A549 (cell line): ENCODE data around the gene SP140L. TPM values are rescaled to one million over a fixed set of nuclear protein-coding genes. Genes with fewer than 3 reads are reported as not detected.

ENCODE experiments used
- ATAC-seq, 2 experiments: fragments of 200-7000 bp in 1 of 2; fragments of >200 bp in 1 of 2; cut with Nextera tagmentation in 1 of 2; cut with Tn5 transposase in 1 of 2; 3 replicates each; pipeline versions ENCODE4 v1.8.0 to v1.9.1; 2018 to 2020; ENCODE audit warnings: mild to moderate bottlenecking in 1 of 2, moderate library complexity in 1 of 2
- CTCF ChIA-PET: fragments of 300-600 bp; sonication (Branson Sonifier 250); formaldehyde crosslinking; extraction: SDS; loops from one replicate; lab custom pipeline; 2021; ENCODE audit warnings: antibody characterized with exemption, inconsistent platforms; lab: Yijun Ruan, JAX
- POLR2A ChIA-PET: fragments of 350-600 bp; formaldehyde crosslinking; extraction: SDS; loops from one replicate; lab custom pipeline; 2021; ENCODE audit warnings: antibody characterized with exemption, inconsistent platforms; lab: Yijun Ruan, JAX
- DNase-seq, 2 experiments: peaks; one replicate each; pipeline versions ENCODE4 v3.0.0 to v3.0.0-alpha.2; 2011 to 2016; ENCODE audit warnings: low read depth in 1 of 2, low spot score in 1 of 2
- FAIRE-seq: peaks from 2 replicates; lab custom pipeline; 2011; peaks lifted over from hg19 to GRCh38; lab: Jason Lieb, UNC
- H3K27ac ChIP-seq, 2 experiments: fragments of >200 bp; sonication (Bioruptor Twin); formaldehyde crosslinking; 3 replicates each; pipeline ENCODE4 v1.5.1; 2016 to 2017
- H3K4me1 ChIP-seq: fragments of >200 bp; sonication (Bioruptor Twin); formaldehyde crosslinking; 3 replicates; pipeline ENCODE4 v1.6.1; 2016
- H3K4me2 ChIP-seq: fragments of >200 bp; sonication (Bioruptor Twin); formaldehyde crosslinking; 3 replicates; pipeline ENCODE4 v1.6.1; 2016
- H3K4me3 ChIP-seq: fragments of >200 bp; sonication (Bioruptor Twin); formaldehyde crosslinking; 3 replicates; pipeline ENCODE4 v1.5.1; 2016
- H3K9me3 ChIP-seq: fragments of >200 bp; sonication (Bioruptor Twin); formaldehyde crosslinking; 3 replicates; pipeline ENCODE4 v1.6.1; 2016
- CHD4 ChIP-seq: fragments of 200-600 bp; sonication (generic); IDR thresholded peaks from 2 replicates; pipeline ENCODE4 v1.6.1; 2016; ENCODE audit warnings: antibody characterized with exemption, mild to moderate bottlenecking, borderline replicate concordance
- FOSL2 ChIP-seq, 2 experiments: fragments of 450-650 bp in 1 of 2; fragments of >200 bp in 1 of 2; sonication (Bioruptor Twin) in 1 of 2; formaldehyde crosslinking; IDR thresholded peaks; 2 replicates each; pipeline versions ENCODE4 v1.5.0 to v1.6.1; 2016 to 2020; ENCODE audit warnings: mild to moderate bottlenecking in 1 of 2, moderate library complexity in 1 of 2
- HEYL ChIP-seq: fragments of 250-450 bp; sonication (Bioruptor Pico); IDR thresholded peaks from 2 replicates; pipeline ENCODE4 v1.8.0; 2021; ENCODE audit warnings: mild to moderate bottlenecking, moderate library complexity
- HOXB13 ChIP-seq: fragments of 250-450 bp; sonication (Bioruptor Pico); IDR thresholded peaks from 2 replicates; pipeline ENCODE4 v1.5.0; 2020; ENCODE audit warnings: low read depth, mild to moderate bottlenecking, moderate library complexity
- JUN ChIP-seq, 2 experiments: fragments of >200 bp; sonication (Bioruptor Twin); formaldehyde crosslinking; IDR thresholded peaks; 2 replicates in 1 of 2; 3 replicates in 1 of 2; pipeline ENCODE4 v1.6.1; 2016 to 2017
- MAZ ChIP-seq: fragments of 150-350 bp; IDR thresholded peaks from 2 replicates; pipeline ENCODE4 v1.6.1; 2014; ENCODE audit warnings: antibody characterized with exemption, low read depth, low read length, borderline replicate concordance
- NFE2L2 ChIP-seq: fragments of 150-350 bp; conservative IDR thresholded peaks from 2 replicates; pipeline ENCODE4 v1.6.1; 2014; ENCODE audit warnings: low read length
- NR3C1 ChIP-seq: fragments of >200 bp; sonication (Bioruptor Twin); formaldehyde crosslinking; IDR thresholded peaks from 3 replicates; pipeline ENCODE4 v1.6.1; 2017
- POLR2AphosphoS2 ChIP-seq: conservative IDR thresholded peaks from 2 replicates; pipeline ENCODE4 v1.6.1; 2012; ENCODE audit warnings: low read length, improper control_type of control experiment, inconsistent platforms
- TFCP2L1 ChIP-seq: fragments of 250-450 bp; sonication (Bioruptor Pico); IDR thresholded peaks from 2 replicates; pipeline ENCODE4 v1.5.0; 2021; ENCODE audit warnings: mild to moderate bottlenecking
- TP53 ChIP-seq: fragments of 250-450 bp; sonication (Bioruptor Pico); IDR thresholded peaks from 2 replicates; pipeline ENCODE4 v1.5.0; 2021; ENCODE audit warnings: mild to moderate bottlenecking, moderate library complexity
- WGBS: methylation state at CpG from one replicate; pipeline ENCODE4 v1.1.6; 2017; ENCODE audit errors: missing lambda C conversion rate; 5-methylcytosine and 5-hydroxymethylcytosine counted together
- polyA plus RNA-seq, 4 experiments: library from polyadenylated mRNA; depleted of rRNA in 3 of 4; stranded (reverse); fragments of >200 nt; fragmentation: RNase III in 1 of 4; extraction: RNeasy Plus Mini Kit Qiagen cat#74134 plus additional on column Dnase treatment in 1 of 4; gene quantifications; 2 replicates in 3 of 4; 3 replicates in 1 of 4; pipeline ENCODE4 v1.2.3, GENCODE V29; 2011 to 2017
- TF ChIP-seq, protein P1 (sequence below): fragments of 250-450 bp; sonication (Bioruptor Pico); IDR thresholded peaks from 2 replicates; pipeline ENCODE4 v1.5.0; 2021; ENCODE audit warnings: mild to moderate bottlenecking, moderate library complexity, borderline replicate concordance
- TF ChIP-seq, protein P2 (sequence below): fragments of 200-600 bp; sonication (generic); IDR thresholded peaks from 2 replicates; pipeline ENCODE4 v1.6.1; 2016; ENCODE audit warnings: antibody characterized with exemption, mild to moderate bottlenecking, moderate library complexity
- TF ChIP-seq, protein P3 (sequence below): fragments of >200 bp; sonication (Bioruptor Twin); formaldehyde crosslinking; IDR thresholded peaks from 3 replicates; pipeline ENCODE4 v1.6.1; 2016
- TF ChIP-seq, protein P4 (sequence below): fragments of >200 bp; sonication (Bioruptor Twin); formaldehyde crosslinking; IDR thresholded peaks from 2 replicates; pipeline ENCODE4 v1.6.1; 2016
- TF ChIP-seq, protein P5 (sequence below): fragments of 450-650 bp; IDR thresholded peaks from 2 replicates; pipeline ENCODE4 v1.6.1; 2014; ENCODE audit warnings: antibody characterized with exemption
- TF ChIP-seq, protein P6 (sequence below): fragments of 150-350 bp; IDR thresholded peaks from 2 replicates; pipeline ENCODE4 v1.6.1; 2014; ENCODE audit warnings: low read depth, mild to moderate bottlenecking, low read length

Gene SP140L
- polyA plus RNA-seq, 2 of the 4 experiments (the other 2 are of a cell fraction): 1.7 to 2.5 TPM

DNA sequence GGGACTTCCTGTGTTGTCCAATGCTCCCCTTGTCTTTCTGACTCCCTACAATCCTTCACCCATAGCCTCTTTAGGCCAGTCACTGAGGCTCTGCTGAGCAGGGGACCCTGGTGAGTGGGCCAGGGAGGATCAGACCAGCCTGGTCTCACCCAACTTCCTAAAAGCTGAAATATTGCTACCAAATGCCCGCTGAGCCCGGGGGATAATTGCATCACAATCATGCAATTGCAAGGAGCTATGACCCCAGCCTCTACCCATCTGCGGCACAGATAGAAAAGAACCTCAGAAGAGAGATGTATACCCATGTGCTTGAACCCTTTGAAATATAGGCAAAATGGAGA lies 85.3 kb downstream of the SP140L start:
- POLR2A ChIA-PET: no interaction called here
- peak; percentile 11 to 16; a peak in 5 of 6 replicates for ATAC-seq

DNA sequence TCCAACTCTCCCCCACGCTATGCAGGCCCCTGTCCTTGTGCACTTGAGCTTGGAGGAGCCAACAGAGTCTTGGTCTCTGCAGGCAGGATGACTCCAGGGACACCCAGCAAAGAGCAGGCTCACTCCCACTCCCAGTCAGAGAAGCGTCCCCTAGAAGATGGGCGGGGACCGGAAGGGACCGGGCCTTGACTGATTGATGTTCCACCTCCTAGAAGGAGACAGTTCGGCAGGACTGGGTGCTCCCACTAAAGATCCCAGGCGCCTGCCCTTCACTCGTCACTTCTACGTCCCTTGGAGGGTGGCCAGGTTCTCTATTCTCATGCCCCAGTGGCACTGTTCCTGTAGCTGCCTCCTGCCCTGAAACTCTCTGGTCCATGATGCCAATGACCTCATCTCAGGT lies 85.9 kb downstream of the SP140L start:
- H3K9me3 ChIP-seq: no peaks in the 10 kb centered on the region
- no peak overlapping the region for H3K27ac ChIP-seq
- ATAC-seq (no peak), DNase-seq (no peak), FAIRE-seq (no peak)
- no peak overlapping the region for H3K4me3 ChIP-seq
- POLR2A ChIA-PET: no interaction called here
- H3K4me2 ChIP-seq: no peak overlapping the region
- WGBS: 91% methylated on average over 5 of the region's 9 CpGs
- CTCF ChIA-PET: interaction anchor here (0.6 to 0.8 kb wide), 2 partner anchors 9 to 216 kb away, joined by 3 read pairs; no protein-coding TSS in a partner anchor
- no peak for TF ChIP-seq HOXB13
- no peak for TF ChIP-seq FOSL2 (IDR thresholded peaks at IDR 0.05)
- TF ChIP-seq FOSL2 (CRISPR knock-in tag; IDR thresholded peaks at IDR 0.05): no peak
- TF ChIP-seq HEYL (CRISPR knock-in tag): no peak
- TF ChIP-seq NFE2L2: no peak
- TF ChIP-seq, protein P1, sequence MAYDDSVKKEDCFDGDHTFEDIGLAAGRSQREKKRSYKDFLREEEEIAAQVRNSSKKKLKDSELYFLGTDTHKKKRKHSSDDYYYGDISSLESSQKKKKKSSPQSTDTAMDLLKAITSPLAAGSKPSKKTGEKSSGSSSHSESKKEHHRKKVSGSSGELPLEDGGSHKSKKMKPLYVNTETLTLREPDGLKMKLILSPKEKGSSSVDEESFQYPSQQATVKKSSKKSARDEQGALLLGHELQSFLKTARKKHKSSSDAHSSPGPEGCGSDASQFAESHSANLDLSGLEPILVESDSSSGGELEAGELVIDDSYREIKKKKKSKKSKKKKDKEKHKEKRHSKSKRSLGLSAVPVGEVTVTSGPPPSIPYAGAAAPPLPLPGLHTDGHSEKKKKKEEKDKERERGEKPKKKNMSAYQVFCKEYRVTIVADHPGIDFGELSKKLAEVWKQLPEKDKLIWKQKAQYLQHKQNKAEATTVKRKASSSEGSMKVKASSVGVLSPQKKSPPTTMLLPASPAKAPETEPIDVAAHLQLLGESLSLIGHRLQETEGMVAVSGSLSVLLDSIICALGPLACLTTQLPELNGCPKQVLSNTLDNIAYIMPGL: no peak
- TF ChIP-seq, protein P2, sequence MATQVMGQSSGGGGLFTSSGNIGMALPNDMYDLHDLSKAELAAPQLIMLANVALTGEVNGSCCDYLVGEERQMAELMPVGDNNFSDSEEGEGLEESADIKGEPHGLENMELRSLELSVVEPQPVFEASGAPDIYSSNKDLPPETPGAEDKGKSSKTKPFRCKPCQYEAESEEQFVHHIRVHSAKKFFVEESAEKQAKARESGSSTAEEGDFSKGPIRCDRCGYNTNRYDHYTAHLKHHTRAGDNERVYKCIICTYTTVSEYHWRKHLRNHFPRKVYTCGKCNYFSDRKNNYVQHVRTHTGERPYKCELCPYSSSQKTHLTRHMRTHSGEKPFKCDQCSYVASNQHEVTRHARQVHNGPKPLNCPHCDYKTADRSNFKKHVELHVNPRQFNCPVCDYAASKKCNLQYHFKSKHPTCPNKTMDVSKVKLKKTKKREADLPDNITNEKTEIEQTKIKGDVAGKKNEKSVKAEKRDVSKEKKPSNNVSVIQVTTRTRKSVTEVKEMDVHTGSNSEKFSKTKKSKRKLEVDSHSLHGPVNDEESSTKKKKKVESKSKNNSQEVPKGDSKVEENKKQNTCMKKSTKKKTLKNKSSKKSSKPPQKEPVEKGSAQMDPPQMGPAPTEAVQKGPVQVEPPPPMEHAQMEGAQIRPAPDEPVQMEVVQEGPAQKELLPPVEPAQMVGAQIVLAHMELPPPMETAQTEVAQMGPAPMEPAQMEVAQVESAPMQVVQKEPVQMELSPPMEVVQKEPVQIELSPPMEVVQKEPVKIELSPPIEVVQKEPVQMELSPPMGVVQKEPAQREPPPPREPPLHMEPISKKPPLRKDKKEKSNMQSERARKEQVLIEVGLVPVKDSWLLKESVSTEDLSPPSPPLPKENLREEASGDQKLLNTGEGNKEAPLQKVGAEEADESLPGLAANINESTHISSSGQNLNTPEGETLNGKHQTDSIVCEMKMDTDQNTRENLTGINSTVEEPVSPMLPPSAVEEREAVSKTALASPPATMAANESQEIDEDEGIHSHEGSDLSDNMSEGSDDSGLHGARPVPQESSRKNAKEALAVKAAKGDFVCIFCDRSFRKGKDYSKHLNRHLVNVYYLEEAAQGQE: no peak
- no peak for TF ChIP-seq MAZ
- TF ChIP-seq, protein P3, sequence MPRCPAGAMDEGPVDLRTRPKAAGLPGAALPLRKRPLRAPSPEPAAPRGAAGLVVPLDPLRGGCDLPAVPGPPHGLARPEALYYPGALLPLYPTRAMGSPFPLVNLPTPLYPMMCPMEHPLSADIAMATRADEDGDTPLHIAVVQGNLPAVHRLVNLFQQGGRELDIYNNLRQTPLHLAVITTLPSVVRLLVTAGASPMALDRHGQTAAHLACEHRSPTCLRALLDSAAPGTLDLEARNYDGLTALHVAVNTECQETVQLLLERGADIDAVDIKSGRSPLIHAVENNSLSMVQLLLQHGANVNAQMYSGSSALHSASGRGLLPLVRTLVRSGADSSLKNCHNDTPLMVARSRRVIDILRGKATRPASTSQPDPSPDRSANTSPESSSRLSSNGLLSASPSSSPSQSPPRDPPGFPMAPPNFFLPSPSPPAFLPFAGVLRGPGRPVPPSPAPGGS: no peak
- no peak for TF ChIP-seq NR3C1
- TF ChIP-seq, all 56 proteins: peak for 0
- peaks cover 17% of the 10 kb centered on the region; the same call in 2 of the 3 replicates for H3K4me1 ChIP-seq

More for the DNA sequence above, 85.3 kb downstream of the SP140L start:
- peak overlapping the region; percentile 80 for H3K4me2 ChIP-seq
- CTCF ChIA-PET: interaction anchor here (0.6 to 0.8 kb wide), 2 partner anchors 9 to 216 kb away, joined by 3 read pairs; no protein-coding TSS in a partner anchor
- WGBS: 98% methylated on average over 3 of the region's 3 CpGs
- no peaks in the 10 kb centered on the region for H3K9me3 ChIP-seq
- TF ChIP-seq HEYL (CRISPR knock-in tag) (no peak), TP53 (no peak), CHD4 (no peak), JUN (IDR thresholded peaks at IDR 0.05) (no peak), TFCP2L1 (no peak), POLR2AphosphoS2 (no peak)
- TF ChIP-seq, protein P4, sequence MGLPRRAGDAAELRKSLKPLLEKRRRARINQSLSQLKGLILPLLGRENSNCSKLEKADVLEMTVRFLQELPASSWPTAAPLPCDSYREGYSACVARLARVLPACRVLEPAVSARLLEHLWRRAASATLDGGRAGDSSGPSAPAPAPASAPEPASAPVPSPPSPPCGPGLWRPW: no peak
- TF ChIP-seq, protein P5, sequence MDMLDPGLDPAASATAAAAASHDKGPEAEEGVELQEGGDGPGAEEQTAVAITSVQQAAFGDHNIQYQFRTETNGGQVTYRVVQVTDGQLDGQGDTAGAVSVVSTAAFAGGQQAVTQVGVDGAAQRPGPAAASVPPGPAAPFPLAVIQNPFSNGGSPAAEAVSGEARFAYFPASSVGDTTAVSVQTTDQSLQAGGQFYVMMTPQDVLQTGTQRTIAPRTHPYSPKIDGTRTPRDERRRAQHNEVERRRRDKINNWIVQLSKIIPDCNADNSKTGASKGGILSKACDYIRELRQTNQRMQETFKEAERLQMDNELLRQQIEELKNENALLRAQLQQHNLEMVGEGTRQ: no peak
- TF ChIP-seq, protein P6, sequence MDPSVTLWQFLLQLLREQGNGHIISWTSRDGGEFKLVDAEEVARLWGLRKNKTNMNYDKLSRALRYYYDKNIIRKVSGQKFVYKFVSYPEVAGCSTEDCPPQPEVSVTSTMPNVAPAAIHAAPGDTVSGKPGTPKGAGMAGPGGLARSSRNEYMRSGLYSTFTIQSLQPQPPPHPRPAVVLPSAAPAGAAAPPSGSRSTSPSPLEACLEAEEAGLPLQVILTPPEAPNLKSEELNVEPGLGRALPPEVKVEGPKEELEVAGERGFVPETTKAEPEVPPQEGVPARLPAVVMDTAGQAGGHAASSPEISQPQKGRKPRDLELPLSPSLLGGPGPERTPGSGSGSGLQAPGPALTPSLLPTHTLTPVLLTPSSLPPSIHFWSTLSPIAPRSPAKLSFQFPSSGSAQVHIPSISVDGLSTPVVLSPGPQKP: no peak
- H3K4me1 ChIP-seq: peaks cover 12% of the 10 kb centered on the region; the same call in 2 of the 3 replicates
- no peak for FAIRE-seq
- H3K27ac ChIP-seq: peak overlapping the region; percentile 64 to 86
- no peak for DNase-seq
- H3K4me3 ChIP-seq: peak overlapping the region; percentile 64
